ENCODE measurements around the gene PRRG2. TPM values are rescaled to one million over a fixed set of nuclear protein-coding genes. Genes with fewer than 3 reads are reported as not detected.

Gene PRRG2
- 0.37 and 0.39 TPM in 2 replicates for total RNA-seq

GRCh38 chr19:49581007-49581508 is at the start of gene PRRG2:
Gene PRRG2, plus strand, starts transcription at chr19:49581316. Its CDS starts 1,904 bp downstream, at chr19:49583220.

GRCh38 chr19:49580264-49581006 is 681 bp upstream of the PRRG2 start, which contains the start of gene NOSIP:
Gene NOSIP, minus strand, starts transcription at chr19:49580556. Its CDS starts 19,865 bp downstream, at chr19:49560691.

GRCh38 chr19:49590971-49591730 is 10.0 kb downstream of the PRRG2 start, which contains the start of gene PRR12:
Gene PRR12, plus strand, starts transcription at chr19:49591182. Its CDS starts 473 bp downstream, at chr19:49591655.

GRCh38 chr19:49640113-49640898 is 59.2 kb downstream of the PRRG2 start, which contains the start of gene RRAS:
Gene RRAS, minus strand, starts transcription at chr19:49640143. Its CDS starts 45 bp downstream, at chr19:49640098.

Small RNA genes within 50 kb of the gene (small RNA-seq; reads per million reads assigned to genes)
- not detected for gene RF00019

Other genes starting within 250 kb of the PRRG2 start
- gene CD37, start 245.9 kb upstream of the PRRG2 start, total RNA-seq = not detected in 2 replicates
- 5.9 and 16.0 TPM in 2 replicates for gene TEAD2, start 218.9 kb upstream of the PRRG2 start, total RNA-seq
- not detected in 2 replicates for gene DKKL1, start 217.4 kb upstream of the PRRG2 start, total RNA-seq
- gene KASH5, start 193.1 kb upstream of the PRRG2 start, total RNA-seq = not detected in 2 replicates
- gene PTH2, start 157.9 kb upstream of the PRRG2 start, total RNA-seq = not detected in 2 replicates
- not detected in 2 replicates for gene GFY, start 155.9 kb upstream of the PRRG2 start, total RNA-seq
- 0.20 and 0.37 TPM in 2 replicates for gene SLC17A7, start 139.8 kb upstream of the PRRG2 start, total RNA-seq
- 97.6 and 120 TPM in 2 replicates for gene PIH1D1, start 129.5 kb upstream of the PRRG2 start, total RNA-seq
- 27.2 and 35.2 TPM in 2 replicates for gene ALDH16A1, start 128.1 kb upstream of the PRRG2 start, total RNA-seq
- 4.3 and 7.0 TPM in 2 replicates for gene FLT3LG, start 107.1 kb upstream of the PRRG2 start, total RNA-seq
- 2,138 and 3,125 TPM in 2 replicates for gene RPL13A, start 93.7 kb upstream of the PRRG2 start, total RNA-seq
- gene RPS11, start 84.9 kb upstream of the PRRG2 start, total RNA-seq = 1,170 and 3,867 TPM in 2 replicates
- gene FCGRT, start 68.7 kb upstream of the PRRG2 start, total RNA-seq = 19.7 and 36.4 TPM in 2 replicates
- gene RCN3, start 53.3 kb upstream of the PRRG2 start, total RNA-seq = 135 and 207 TPM in 2 replicates
- 71.4 and 98.5 TPM in 2 replicates for gene NOSIP, start 760 bp upstream of the PRRG2 start, total RNA-seq
- 2.6 and 3.5 TPM in 2 replicates for gene PRR12, start 9.9 kb downstream of the PRRG2 start, total RNA-seq
- 39.3 and 42.0 TPM in 2 replicates for gene RRAS, start 58.8 kb downstream of the PRRG2 start, total RNA-seq
- 15.4 and 19.9 TPM in 2 replicates for gene SCAF1, start 60.9 kb downstream of the PRRG2 start, total RNA-seq
- 47.5 and 53.3 TPM in 2 replicates for gene IRF3, start 84.5 kb downstream of the PRRG2 start, total RNA-seq
- 5.9 and 9.4 TPM in 2 replicates for gene BCL2L12, start 84.6 kb downstream of the PRRG2 start, total RNA-seq
- 341 and 403 TPM in 2 replicates for gene PRMT1, start 96.0 kb downstream of the PRRG2 start, total RNA-seq
- 0.73 and 1.2 TPM in 2 replicates for gene ADM5, start 108.3 kb downstream of the PRRG2 start, total RNA-seq
- gene CPT1C, start 109.8 kb downstream of the PRRG2 start, total RNA-seq = 16.0 and 22.0 TPM in 2 replicates
- 0.59 and 1.5 TPM in 2 replicates for gene TSKS, start 182.0 kb downstream of the PRRG2 start, total RNA-seq
- gene AP2A1, start 185.7 kb downstream of the PRRG2 start, total RNA-seq = 131 and 140 TPM in 2 replicates
- gene FUZ, start 232.0 kb downstream of the PRRG2 start, total RNA-seq = 16.4 and 23.1 TPM in 2 replicates
- 14.9 and 16.2 TPM in 2 replicates for gene MED25, start 237.0 kb downstream of the PRRG2 start, total RNA-seq

Data from subcutaneous preadipocyte (primary cell).